Measurements from ENCODE around the gene AIFM1.

AIFM1 gene

GRCh38 chrX:130171446-130172126 is 5.9 kb upstream of the AIFM1 start, which contains the start of gene RAB33A:
TSS of gene RAB33A (plus strand) at chrX:130171962. CDS start at chrX:130172063, 101 bp downstream.
- in situ Hi-C loops (cut with MboI; ENCODE audit: low sequenced_read_pairs): no loop called here

DNA sequence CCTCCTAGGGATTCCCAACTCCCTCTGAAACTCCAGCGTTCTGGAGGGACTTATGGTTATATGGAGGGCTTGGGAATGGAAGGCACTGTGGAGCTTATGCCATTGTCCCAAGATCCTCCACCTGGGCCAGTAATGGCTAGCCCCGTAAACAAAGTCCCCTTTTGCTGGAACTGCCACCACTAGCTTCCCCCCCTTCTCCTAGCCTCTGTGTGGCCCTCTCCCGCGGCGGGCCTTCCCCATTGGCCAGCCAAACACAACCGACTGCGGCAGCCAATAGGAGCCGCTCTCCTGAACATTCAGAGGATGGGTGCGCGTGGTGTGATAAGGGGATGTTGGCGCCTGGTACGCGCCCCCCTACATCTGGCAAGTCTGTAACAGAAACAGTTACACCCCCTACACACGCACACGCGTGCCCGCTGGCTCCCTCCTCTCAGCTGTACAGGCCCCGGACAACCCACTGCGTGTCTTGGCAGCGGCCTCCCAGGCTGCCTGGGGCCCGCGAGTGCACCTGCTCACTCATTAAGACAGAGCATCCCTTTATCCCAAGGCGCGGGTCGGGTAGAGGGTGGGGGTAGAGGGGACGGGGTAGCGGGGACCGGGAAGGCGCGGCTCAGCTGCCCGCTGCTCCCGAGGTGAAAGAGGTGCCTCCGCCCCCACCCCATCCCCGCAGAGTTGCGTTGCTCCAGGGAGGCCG is 5.3 kb upstream of the AIFM1 start:
- in situ Hi-C loops (cut with MboI; ENCODE audit: low sequenced_read_pairs): no loop called here

- in situ Hi-C loops (cut with MboI; ENCODE audit: low sequenced_read_pairs): no loop called here
These were observed 1.4 kb upstream of the AIFM1 start for GRCh38 chrX:130167040-130167439.

GRCh38 chrX:130166503-130166777 is 799 bp upstream of the AIFM1 start:
- in situ Hi-C loops (cut with MboI; ENCODE audit: low sequenced_read_pairs): no loop called here

DNA sequence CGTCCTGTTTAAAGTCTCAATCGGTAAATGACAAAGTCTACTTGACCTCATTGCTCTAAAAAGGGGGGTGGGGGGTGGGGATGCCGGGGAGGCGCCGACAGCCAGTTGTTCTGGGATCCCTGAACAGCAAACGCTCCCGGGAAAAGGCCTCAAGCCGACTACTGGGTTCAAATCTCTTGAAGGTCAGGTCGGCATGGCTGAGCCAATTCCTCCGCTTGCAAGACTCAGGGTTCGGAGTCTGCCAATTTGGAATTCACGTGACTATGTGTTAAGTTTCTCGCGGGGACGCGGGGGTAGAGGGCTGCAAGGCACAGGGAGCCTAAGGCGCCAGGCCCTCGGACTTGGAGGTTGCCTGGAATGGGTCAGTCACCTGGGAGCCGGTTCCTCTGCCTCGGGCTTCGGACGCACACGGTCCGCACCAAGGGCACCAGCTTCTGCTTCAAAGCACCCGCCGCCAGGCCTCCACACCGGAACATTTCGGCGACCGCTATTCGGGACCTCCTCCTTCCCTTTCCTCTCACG is 399 bp downstream of the AIFM1 start:
- in situ Hi-C loops (cut with MboI; ENCODE audit: low sequenced_read_pairs): no loop called here

DNA sequence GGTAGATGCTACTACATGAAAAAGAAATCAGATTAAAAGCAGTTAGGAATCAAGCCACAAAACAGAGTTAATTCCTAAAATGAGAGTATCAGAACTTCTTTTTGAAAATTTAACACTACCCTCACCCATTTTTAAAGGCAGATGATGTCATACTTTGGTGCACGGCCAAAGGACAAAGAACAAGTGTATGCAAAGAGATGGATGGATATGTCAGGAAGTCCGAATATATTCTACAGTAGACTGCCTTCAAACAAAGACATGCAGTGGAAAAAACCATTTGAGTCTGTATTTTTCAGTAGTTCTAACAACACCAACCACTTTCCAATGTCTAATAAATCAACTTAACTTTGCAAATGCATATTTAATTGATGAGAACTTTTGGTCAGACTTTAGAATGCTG is 2.2 kb downstream of the AIFM1 start:
- in situ Hi-C loops (cut with MboI; ENCODE audit: low sequenced_read_pairs): no loop called here

GRCh38 chrX:130162094-130162735 is 3.4 kb downstream of the AIFM1 start:
- in situ Hi-C loops (cut with MboI; ENCODE audit: low sequenced_read_pairs): no loop called here

DNA sequence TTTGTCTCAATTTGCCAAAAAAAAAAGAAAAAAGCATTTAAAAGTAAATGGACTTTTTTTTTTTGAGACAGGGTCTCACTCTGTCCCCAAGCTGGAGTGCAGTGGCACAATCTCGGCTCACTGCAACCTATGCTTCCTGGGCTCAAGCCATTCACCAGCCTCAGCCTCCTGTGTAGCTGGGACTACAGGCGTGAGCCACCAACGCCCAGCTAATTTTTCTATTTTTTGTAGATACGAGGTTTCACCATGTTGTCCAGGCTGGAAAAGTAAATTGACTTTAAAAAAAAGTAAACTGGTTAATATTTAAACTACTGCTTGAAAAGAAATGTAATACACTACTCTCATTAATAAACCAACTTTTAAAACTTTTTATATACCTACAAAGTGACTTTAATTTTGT is 5.9 kb downstream of the AIFM1 start:
- in situ Hi-C loops (cut with MboI; ENCODE audit: low sequenced_read_pairs): no loop called here

DNA sequence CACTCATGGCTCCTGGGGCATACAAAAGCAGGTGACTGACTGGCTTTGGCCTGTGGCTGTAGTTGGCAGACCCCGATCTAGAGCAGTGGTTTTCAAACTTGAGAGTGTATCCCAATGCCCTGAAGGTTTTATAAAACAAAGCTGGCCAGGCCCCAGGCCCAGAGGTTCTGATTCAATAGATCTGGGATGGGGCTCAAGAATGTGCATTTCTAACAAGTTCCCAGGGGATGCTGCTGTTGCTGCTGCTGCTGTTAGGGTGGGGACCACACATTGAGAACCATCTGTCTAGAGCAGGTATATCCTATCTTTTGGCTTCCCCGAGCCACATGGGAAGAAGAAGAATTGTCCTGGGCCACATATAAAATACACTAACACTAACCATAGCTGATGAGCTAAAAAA is 7.3 kb downstream of the AIFM1 start:
- in situ Hi-C loops (cut with MboI; ENCODE audit: low sequenced_read_pairs): no loop called here

GRCh38 chrX:130155564-130155963 is 10.1 kb downstream of the AIFM1 start:
- in situ Hi-C loops (cut with MboI; ENCODE audit: low sequenced_read_pairs): no loop called here

DNA sequence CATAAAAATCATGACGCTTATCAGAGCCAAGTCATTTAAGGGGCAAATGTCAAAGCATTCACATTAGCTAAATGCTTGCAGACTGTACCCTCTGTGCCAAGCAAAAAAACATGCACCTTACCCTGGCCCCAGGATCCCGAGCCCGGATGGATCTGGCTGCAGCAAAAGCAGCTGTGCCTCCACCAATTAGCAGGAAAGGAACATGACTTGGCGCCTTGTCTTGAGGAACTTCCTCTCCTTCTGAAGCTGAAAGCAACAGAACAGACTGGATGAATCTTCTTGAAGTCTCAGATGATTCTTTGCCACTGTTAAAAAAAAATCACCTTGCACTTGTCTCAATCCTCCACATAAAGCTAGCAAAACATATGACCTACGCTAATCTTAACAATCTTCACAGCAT is 18.0 kb downstream of the AIFM1 start:
- in situ Hi-C loops (cut with MboI; ENCODE audit: low sequenced_read_pairs): no loop called here

DNA sequence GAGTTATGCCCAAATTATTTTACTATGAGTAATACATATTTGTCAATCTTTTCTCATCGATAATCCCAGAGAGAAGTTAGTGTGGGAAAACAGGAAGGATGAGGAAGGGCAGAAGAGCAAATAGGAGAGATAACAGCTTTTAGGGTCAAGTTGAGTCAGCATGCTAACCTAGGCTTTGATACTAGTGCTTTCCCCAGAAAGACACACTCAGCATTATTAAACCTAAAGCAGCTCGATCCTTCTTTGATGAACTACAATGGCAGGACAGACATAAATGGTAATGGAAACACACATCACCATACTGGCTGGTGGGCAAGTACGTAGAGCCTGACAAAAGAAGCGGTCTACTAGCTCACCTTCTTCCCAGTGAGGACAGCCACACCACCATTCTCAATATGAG is 20.5 kb downstream of the AIFM1 start:
- in situ Hi-C loops (cut with MboI; ENCODE audit: low sequenced_read_pairs): no loop called here

DNA sequence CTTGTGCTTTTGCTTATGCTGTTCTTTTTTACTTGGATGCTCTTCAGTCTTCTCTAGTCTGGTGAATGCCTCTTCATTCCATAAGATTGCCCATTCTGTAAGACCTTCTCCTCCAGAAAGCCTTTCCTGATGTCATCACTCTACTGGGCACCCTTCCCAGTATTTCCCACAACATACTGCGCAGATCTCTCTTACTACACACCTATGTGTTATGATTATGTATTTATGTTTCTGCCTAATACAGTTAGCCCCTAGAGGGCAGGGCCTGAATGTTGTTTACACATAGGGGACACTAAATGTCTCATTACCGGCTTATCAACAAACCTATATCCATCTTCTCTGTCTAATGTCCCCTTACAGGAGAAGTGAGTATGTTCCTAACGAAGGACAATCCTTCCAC is 21.1 kb downstream of the AIFM1 start:
- in situ Hi-C loops (cut with MboI; ENCODE audit: low sequenced_read_pairs): no loop called here

- in situ Hi-C loops (cut with MboI; ENCODE audit: low sequenced_read_pairs): no loop called here
These were observed 26.0 kb downstream of the AIFM1 start for GRCh38 chrX:130139474-130140201.

DNA sequence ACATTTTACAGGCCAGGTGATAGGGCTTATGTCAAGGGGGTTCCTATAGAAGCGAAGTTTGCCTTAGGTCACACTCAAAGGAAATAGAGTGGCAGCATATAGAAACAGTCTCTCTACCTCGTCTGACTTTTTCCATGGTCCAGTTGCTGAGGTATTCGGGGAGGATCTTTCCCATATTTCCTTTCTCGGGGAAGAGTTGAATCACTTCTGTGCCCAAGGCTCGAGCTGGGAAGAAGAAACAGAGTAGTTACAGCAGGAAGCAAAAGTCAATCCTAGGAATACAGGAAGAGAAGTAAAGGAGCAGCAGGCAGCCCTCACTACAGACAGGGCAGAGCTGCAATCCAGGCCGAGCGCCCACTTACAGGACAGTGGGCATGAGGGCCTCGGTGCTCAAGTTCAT is 28.7 kb downstream of the AIFM1 start:
- in situ Hi-C loops (cut with MboI; ENCODE audit: low sequenced_read_pairs): no loop called here

DNA sequence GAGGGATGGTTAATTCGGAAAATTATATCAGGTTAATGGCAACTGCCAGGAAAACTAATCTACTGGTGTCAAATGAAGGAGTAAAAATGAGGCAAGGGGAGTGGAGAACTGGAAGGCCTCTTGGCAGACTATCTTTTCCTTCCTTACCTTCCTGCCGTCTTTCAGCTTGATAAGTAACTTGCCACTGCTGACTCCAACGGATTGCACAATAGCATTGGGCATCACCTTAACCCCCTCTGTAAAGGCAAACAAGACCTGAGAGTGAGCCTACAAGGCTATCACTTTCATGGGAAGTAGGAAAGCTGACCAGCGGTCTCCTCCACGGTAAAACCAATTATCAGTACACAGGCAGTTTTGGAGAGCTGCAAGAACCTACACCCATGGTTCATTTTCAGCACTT is 29.1 kb downstream of the AIFM1 start:
- in situ Hi-C loops (cut with MboI; ENCODE audit: low sequenced_read_pairs): no loop called here

DNA sequence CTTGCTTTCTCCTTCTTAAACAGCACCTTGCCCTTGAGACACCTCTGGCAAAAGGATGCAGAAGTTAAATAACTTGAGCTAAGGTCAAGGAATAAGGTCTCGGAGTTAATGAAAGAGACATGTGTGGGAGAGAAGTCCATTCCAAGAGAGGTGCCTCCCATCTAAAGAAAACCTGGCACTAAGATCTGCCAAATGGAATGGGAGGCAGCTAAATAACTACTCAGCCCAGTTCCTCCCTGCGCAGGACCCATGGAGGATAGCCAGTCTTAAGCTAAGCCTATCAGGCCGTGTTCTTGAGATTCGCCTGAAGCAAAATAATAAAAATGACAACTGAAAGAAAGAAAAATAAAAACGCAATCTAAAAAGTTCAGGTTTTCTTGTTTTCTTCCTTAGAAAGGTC is 34.7 kb downstream of the AIFM1 start:
- in situ Hi-C loops (cut with MboI; ENCODE audit: low sequenced_read_pairs): no loop called here

DNA sequence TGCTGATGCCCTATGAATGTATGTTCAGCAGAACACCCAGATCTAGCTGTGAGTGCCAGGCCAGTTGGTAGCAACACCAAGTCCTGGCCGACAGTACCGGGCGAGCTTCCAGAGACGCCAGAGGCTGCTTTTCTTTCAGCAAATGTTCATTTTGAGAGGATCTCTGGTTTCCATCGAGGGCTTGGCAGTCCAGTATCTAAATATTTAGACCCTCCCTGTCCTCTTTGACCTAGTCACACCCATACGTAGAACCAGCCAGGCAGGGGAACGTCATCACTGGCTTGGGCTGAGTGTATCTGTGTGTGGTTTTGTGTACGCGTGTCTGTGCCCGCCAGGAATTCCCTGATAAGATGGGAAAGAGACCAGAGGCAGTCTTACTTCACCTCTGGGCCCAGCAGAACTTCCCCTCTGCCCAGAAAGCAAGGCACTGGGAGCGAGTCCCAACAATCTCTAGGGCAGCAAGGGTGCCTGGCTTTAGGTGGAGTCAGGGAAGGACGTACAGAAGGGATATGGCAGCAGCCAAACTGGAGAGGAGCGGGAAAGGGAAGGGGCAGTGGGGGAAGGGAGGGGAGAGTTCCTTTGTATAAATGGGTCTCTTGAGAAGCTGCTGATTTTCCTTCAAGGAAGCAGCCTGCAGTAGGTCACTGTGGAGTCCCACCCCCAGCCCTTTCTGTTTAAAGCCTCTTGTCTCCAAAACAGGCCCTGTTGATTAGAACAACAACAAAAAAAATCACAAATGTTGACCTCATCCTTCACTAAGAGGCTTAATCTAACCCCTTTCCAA is 40.4 kb downstream of the AIFM1 start:
- in situ Hi-C loops (cut with MboI; ENCODE audit: low sequenced_read_pairs): no loop called here

DNA sequence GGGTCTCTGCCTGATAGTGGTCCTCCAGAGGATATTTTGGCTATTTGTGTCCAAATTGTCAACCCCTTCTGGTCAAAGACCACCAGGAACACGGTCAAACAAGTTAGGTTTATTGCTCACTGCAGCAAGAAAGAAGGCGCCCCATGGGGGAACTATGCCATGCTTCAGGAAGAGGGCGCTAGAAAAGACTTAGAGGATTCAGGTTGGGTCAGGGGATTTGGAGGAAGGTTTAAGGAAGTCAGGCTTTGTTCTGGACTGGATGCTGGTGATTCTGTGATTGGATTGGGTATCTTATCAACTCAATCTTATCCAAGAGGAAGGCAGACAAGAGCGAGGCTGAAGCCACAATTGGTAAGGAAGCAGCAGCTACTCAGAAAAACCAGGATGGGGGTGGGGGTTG is 41.1 kb downstream of the AIFM1 start:
- in situ Hi-C loops (cut with MboI; ENCODE audit: low sequenced_read_pairs): no loop called here

DNA sequence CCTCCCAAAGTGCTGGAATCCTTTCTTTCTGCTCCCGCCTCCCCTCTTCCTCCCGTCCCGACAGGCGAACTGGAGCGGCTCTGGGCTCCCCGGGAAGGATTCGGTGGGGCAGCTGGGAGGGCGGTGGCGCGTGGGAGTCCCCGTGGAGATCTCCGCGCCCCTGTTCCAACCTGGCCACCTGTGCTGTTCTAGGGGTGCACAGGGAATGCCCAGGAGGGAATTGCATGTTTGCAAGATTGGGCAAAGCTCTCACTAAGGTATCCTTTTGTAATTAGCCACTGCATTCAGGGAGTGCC is 44.2 kb downstream of the AIFM1 start:
- in situ Hi-C loops (cut with MboI; ENCODE audit: low sequenced_read_pairs): no loop called here
